Measurements from ENCODE around the gene TRIM2.

The TRIM2 gene

GRCh38 chr4:153344131-153345011 lies 140.1 kb downstream of the TRIM2 start, which contains the start of gene MND1:
MND1 (plus strand) TSS chr4:153344688; CDS start chr4:153344738, 50 bp downstream.
- DNase-seq: peak; percentile 97

GRCh38 chr4:153345012-153345981 lies 141.1 kb downstream of the TRIM2 start:
- DNase-seq: peak; percentile 81

DNA sequence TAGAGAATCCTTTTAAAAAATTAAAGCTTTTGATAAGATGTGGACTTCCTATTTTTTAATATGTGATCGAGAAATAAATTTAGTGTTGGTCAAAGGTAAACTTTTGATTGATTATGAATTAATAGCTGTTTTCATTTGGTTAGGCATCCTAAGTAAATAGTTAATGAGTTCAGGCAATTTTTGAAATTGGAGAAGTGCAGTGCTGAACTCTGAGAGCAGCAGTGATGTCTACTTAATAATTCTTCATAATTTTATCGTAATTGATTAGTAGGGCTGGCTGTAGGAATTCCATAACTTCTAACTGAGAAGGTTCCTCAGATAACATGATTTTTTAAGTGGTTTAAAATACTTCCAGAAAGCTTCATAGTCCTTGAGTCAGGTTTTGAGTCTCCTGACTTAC lies 141.8 kb downstream of the TRIM2 start:
- DNase-seq: no peak

DNA sequence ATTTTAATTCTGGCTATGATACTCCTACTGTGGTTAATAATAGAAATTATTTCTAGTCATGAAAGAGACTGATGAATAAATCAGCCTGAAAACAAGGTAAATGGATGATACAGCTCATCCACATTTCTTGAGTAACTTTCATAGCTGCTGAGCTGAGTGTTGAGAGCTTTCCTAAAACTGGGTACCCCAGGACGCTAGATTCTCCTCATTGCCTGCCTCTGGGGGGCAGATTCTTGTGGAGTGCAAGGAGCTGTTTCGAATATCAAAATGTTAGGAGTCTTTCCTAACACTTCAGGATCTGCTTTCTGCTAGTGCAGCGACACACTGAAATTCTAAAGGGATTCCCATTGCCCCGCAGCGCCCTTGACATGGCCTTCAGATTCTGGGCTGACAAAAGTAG lies 142.3 kb downstream of the TRIM2 start:
- no peak for DNase-seq

DNA sequence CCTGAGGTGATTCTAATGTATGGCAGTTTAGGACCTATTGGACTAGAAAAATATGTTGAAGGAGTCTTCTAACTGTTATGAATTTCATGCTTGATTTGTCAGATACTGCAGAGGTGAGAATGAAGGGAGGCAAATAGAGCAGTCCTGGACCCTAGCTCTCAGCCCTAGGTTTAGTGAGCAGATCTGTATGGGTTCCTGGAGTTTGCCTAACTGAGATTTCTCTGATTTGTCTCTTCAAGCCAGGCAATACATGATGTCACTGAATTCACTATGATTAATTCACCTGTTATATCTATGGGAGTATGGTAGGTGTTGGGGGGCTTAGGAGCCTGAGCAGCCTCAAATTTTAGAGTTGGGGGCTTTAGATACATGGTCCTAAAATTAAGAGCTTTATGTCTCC lies 142.9 kb downstream of the TRIM2 start:
- no peak for DNase-seq

DNA sequence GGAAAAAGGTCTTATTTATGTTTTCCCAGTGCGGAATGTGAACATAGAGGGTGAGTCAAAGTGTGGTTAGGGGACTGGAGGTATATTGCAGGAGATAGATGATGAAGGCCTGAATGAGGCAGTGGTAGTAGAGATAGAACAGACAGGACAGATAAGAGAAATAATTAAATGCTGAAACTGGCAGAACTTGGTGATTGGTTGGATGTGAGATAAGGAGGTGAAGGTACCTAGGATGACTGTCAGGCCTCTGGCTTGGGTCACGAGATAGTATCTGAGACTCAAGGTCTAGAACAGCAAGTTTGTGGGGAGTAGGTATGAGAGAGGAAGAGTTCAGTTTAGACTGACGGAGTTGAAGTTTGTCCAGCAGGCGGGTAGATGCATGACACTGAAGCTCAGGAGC lies 143.8 kb downstream of the TRIM2 start:
- DNase-seq: no peak

GRCh38 chr4:153349206-153349805 lies 145.1 kb downstream of the TRIM2 start:
- DNase-seq: no peak

DNA sequence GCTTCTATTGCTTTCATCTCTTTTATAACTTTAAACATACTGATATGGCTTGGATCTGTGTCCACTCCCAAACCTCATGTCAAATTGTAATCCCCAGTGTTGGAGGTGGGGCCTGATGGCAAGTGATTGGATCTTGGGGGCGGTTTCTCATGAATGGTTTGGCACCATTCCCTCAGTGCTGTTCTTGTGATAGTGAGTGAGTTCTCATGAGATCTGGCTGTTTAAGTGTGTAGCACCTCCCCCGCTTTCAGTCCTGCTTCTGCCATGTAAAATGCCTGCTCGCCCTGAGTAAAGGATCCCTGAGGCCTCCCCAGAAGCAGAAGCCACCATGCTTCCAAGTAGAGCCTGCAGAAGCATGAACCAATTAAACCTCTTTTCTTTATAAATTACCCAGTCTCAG lies 157.9 kb downstream of the TRIM2 start:
- no peak for DNase-seq

DNA sequence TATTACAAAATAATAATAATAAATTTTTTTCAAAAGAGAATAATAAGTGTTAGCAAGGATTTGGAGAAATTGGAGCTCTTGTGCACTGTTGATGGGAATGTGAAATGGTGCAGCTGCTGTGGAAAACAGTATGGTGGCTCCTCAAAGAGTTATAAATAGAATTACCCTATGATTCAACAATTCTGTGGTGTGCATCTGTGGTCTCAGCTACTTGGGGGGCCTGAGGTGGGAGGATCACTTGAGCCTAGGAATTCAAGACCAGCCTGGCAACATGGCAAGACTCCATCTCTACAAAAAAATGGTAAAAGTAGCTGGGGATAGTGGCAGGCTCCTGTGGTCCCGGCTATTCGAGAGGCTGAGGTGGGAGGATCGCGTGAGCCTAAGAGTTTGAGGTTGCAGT lies 159.8 kb downstream of the TRIM2 start:
- no peak for DNase-seq

GRCh38 chr4:153365003-153365402 lies 160.8 kb downstream of the TRIM2 start:
- no peak for DNase-seq

GRCh38 chr4:153366486-153366885 lies 162.2 kb downstream of the TRIM2 start:
- no peak for DNase-seq

DNA sequence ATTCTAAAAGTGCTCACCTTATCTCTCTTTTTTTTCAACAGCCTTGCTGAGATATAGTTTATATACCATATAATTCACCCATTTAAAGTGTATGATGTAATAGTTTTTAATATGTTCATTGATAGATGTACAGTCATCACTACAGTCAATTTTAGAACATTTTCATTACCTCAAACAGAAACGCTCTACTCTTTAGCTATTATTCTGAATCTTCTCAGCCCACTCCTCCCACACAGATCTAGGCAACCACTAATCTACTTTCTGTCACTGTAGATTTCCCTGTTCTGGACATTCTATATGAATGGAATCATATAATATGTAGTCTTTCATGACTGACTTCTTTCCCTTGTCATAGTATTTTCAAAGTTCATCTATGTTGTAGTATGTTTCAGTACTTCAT lies 162.8 kb downstream of the TRIM2 start:
- DNase-seq: no peak

DNA sequence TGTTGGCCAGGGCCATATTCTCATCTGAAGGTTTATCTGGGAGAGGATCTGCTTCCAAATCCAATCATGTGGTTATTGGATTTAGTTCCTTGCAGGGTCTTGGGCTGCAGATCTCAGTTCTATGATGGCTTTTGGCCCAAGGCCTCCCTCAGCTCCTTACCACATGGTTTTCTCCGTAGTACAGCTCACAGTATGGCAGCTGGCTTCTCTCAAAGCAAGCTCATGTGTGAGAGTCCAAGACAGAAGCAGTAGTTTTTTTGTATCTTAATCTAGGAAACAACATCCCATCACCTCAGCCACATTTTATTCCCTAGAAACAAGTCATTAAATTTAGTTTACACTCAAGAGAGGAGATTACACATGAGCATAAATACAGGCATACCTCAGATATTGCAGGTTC lies 164.8 kb downstream of the TRIM2 start:
- DNase-seq: no peak

DNA sequence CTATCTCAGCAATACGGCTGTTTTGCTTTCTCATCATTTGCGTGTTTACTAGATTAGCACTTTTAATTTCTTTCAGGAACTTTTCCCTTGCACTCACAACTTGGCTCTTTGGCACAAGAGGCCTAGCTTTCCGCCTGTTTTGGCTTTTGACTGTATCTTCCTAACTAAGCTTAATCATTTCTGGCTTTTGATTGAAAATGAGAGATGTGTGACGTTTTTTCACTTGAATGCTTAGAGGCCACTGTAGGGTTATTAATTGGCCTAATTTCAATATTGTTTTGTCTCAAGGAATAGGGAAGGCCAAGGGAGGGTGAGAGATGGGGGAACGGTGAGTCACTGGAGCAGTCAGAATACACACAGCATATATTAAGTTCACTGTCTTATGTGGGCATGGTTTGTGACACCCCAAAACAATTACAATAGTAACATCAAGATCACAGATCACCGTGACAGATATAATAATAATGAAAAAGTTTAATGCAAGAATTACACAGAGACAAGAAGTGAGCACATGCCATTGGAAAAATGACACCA lies 167.5 kb downstream of the TRIM2 start:
- DNase-seq: no peak

DNA sequence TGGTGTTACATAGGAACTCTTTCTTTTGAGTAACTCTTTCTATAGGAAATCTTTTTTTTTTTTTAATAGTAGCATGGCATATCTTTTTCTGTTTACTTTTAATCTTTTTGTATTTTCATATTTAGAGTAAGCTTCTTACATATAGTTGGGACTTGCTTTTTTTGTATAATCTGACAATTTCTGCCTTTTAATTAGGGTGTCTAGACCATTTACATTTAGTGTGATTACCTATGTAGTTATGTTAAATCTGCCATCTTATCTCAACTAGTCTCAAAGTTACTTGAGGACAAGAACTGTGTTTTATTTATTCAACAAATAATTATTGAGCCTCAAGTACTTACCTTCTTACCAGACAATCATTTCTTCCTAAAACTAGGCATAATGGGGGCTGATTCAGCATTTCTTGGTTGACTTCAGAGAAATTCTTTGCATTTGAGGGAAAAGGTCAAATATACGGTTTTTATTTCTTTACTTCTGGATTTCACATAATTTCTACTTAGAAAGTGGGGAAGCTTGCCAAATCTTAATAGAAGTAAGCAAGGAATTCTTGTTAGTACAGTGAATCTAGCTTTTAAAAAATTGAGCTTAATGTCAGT lies 168.8 kb downstream of the TRIM2 start:
- no peak for DNase-seq

GRCh38 chr4:153374442-153374841 lies 170.2 kb downstream of the TRIM2 start:
- no peak for DNase-seq

DNA sequence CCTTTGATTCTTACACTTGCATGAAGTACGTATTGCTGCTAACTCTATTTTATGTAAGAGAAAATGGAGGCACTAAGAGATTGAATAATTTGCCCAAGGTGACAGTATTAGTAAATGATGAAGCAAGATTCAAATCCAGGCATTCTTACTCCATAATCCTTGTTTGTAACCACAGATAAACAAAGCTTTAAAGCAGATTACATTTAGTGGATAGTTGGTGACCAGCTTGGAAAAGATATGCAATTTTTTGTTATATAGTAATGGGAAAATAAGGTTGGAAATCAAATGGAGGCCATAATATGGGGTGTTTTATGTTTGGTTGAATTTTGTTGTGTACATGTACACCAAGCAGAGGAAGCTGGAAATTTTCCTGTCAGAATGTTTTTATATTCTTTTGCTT lies 171.1 kb downstream of the TRIM2 start:
- DNase-seq: no peak

DNA sequence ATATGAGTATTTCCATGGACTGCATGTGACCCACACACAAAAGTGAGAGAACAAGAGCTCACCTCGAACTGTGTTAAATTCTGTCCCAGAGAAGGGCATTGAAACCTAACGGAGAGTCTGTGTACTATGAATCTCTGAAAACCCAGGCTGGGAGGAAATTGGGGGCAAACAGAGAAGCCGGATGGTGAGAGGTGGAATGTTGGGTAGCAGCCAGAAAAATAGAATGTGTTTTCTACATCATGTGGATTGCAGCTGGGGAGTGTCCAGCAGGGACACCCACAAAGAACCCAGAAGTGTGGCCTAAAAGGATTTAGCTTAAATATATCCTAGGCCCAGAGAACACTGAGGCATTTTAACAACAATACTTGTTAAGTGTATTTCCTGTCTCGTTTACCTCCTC lies 178.9 kb downstream of the TRIM2 start:
- DNase-seq: no peak

DNA sequence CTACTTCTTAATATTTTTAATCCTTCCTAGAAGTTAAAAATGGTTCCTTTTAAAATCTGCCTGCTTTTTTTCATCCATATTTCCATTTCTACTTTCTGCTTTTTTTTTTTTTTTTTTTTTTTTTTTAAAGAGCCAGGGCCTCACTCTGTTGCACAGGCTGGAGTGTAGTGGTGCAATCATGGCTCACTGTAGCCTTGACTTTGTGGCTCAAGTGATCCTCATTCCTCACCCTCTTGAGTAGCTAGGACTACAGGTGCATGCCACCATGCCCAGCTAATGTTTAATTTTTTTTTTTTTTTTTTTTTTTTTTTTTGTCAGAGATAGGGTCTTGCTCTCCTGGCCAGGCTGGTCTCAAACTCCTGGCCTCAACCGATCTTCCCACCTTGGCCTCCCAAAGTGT lies 179.9 kb downstream of the TRIM2 start:
- DNase-seq: no peak

GRCh38 chr4:153385784-153386183 lies 181.5 kb downstream of the TRIM2 start:
- DNase-seq: no peak

GRCh38 chr4:153387981-153388380 lies 183.7 kb downstream of the TRIM2 start:
- DNase-seq: no peak

Data from activated effector memory CD4-positive, alpha-beta T cell treated with anti-CD3 and anti-CD28 coated beads, Interleukin-2, amount 50 U/mL, for 16 hours (primary cell).